GM19239 (cell line): ENCODE data around the gene SERTM1.

ENCODE experiments used
- DNase-seq: peaks from one replicate; pipeline ENCODE4 v3.0.0; 2011; ENCODE audit warnings: low spot score; ENCODE audit not compliant: insufficient read length
- FAIRE-seq: peaks from 2 replicates; lab custom pipeline; 2011; peaks lifted over from hg19 to GRCh38; lab: Jason Lieb, UNC

The SERTM1 gene

GRCh38 chr13:36709136-36709890, 35.5 kb downstream of the SERTM1 start:
- DNase-seq (no peak), FAIRE-seq (no peak)

GRCh38 chr13:36710396-36710795, 36.6 kb downstream of the SERTM1 start:
- DNase-seq: no peak
- FAIRE-seq: no peak

GRCh38 chr13:36712290-36712689, 38.5 kb downstream of the SERTM1 start:
- FAIRE-seq: no peak

GRCh38 chr13:36712770-36713169, 39.0 kb downstream of the SERTM1 start:
- no peak for FAIRE-seq

More at GRCh38 chr13:36712290-36712689, 38.5 kb downstream of the SERTM1 start:
- no peak for DNase-seq

GRCh38 chr13:36713887-36714286, 40.1 kb downstream of the SERTM1 start:
- FAIRE-seq (no peak), DNase-seq (no peak)

More at GRCh38 chr13:36712770-36713169, 39.0 kb downstream of the SERTM1 start:
- DNase-seq: no peak

GRCh38 chr13:36715841-36716240, 42.0 kb downstream of the SERTM1 start:
- DNase-seq (no peak), FAIRE-seq (no peak)

- no peak for DNase-seq
- FAIRE-seq: no peak
These were observed 43.2 kb downstream of the SERTM1 start for GRCh38 chr13:36717017-36717416.

- no peak for DNase-seq
- FAIRE-seq: no peak
These were observed 44.2 kb downstream of the SERTM1 start for GRCh38 chr13:36717966-36718545.

GRCh38 chr13:36718686-36719085, 44.9 kb downstream of the SERTM1 start:
- no peak for DNase-seq
- FAIRE-seq: no peak

GRCh38 chr13:36724141-36724540, 50.3 kb downstream of the SERTM1 start:
- DNase-seq (no peak), FAIRE-seq (no peak)

GRCh38 chr13:36725936-36726335, 52.1 kb downstream of the SERTM1 start:
- FAIRE-seq (no peak), DNase-seq (no peak)

GRCh38 chr13:36728006-36728405, 54.2 kb downstream of the SERTM1 start:
- DNase-seq (no peak), FAIRE-seq (no peak)

GRCh38 chr13:36736119-36736726, 62.4 kb downstream of the SERTM1 start:
- DNase-seq (peak; percentile 8), FAIRE-seq (peak; percentile 73)

- DNase-seq (no peak), FAIRE-seq (no peak)
These were observed 63.8 kb downstream of the SERTM1 start for GRCh38 chr13:36737524-36738083.

GRCh38 chr13:36745436-36745835, 71.6 kb downstream of the SERTM1 start:
- FAIRE-seq (no peak), DNase-seq (no peak)

GRCh38 chr13:36746051-36746450, 72.2 kb downstream of the SERTM1 start:
- DNase-seq (no peak), FAIRE-seq (no peak)
